ENCODE data around the gene PTBP3.

PTBP3 gene

DNA sequence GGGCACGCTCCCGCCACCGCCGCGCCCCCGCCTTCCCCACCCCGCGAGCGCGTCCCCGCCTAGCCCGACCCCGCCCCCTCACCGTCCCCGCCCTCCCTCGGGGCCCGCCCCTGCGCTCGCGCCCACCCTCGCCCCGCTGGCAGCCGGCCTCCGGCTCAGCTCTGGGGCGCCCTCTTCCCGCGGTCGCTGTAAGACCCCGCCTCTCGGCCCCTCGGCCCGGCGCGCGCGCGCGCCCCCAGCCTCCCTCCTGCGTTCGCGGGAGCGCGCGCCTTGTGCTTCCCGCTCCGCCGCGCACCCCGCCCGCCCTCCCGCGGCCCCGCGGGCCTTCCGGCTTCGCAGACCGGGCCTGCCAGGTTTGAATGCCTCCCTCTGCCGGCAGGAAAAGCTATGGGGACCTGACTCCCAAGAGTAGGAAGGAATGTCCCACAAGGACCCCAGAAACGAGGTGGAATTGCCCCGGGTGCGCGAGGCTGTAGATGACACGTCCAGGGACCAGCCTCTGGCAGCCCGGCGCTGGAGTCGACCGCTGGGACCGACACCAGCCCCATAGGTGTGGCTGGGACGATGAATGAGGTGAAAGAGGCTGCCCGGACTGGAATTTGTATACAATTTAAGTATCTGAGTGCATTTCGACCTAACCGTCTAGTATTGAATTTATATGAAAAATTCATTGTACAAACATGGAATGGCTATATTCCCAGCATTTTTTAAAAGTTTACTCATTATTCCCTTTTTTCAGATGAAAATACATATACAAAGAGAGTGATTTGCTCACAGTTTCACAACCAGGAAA lies 416 bp upstream of the PTBP3 start:
- in situ Hi-C loops (cut with MboI; ENCODE audit: low pct_unique_long_range_greater_than_20kb, low sequenced_read_pairs, unreplicated experiment): no loop called here
- TF ChIP-seq, protein P1, sequence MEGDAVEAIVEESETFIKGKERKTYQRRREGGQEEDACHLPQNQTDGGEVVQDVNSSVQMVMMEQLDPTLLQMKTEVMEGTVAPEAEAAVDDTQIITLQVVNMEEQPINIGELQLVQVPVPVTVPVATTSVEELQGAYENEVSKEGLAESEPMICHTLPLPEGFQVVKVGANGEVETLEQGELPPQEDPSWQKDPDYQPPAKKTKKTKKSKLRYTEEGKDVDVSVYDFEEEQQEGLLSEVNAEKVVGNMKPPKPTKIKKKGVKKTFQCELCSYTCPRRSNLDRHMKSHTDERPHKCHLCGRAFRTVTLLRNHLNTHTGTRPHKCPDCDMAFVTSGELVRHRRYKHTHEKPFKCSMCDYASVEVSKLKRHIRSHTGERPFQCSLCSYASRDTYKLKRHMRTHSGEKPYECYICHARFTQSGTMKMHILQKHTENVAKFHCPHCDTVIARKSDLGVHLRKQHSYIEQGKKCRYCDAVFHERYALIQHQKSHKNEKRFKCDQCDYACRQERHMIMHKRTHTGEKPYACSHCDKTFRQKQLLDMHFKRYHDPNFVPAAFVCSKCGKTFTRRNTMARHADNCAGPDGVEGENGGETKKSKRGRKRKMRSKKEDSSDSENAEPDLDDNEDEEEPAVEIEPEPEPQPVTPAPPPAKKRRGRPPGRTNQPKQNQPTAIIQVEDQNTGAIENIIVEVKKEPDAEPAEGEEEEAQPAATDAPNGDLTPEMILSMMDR (IDR thresholded peaks at IDR 0.05; ENCODE audit: extremely low read depth, insufficient read depth, missing control alignments): peak; percentile 67
- DNase-seq (ENCODE audit: low spot score): peak; percentile 97

DNA sequence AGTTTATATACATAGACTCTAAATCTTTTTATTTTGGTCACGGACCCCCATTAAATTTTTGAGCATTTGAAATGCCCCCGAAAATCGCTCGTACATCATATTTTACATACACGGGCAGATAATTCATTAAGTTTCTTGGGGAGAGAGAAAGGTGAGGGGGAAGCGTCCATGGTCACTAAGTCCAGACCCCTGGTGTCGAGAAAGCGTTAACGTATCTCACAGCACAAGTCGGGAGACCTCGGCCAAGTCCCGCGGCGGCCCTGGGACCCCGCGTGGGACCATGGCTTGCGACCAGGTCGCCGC lies 794 bp downstream of the PTBP3 start:
- in situ Hi-C loops (cut with MboI; ENCODE audit: low pct_unique_long_range_greater_than_20kb, low sequenced_read_pairs, unreplicated experiment): no loop called here
- DNase-seq (ENCODE audit: low spot score): no peak
- TF ChIP-seq, protein P1 (IDR thresholded peaks at IDR 0.05; ENCODE audit: extremely low read depth, insufficient read depth, missing control alignments): no peak

- no peak for DNase-seq (ENCODE audit: low spot score)
- in situ Hi-C loops (cut with MboI; ENCODE audit: low pct_unique_long_range_greater_than_20kb, low sequenced_read_pairs, unreplicated experiment): no loop called here
- TF ChIP-seq, protein P1 (IDR thresholded peaks at IDR 0.05; ENCODE audit: extremely low read depth, insufficient read depth, missing control alignments): no peak
These were observed 1.2 kb downstream of the PTBP3 start for GRCh38 chr9:112332214-112332613.

DNA sequence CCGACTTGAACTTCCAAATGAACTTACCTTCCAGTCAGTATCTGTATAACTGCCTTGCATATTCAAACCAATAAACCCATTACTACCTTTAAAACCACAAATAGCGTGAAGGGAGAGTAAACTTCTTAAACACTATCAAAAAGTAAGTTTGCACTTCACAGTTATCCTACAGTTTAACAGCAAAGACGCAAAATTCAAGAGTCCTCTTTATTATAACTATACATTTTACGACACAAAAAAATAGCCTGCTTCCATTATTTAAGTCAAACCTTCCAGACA lies 1.8 kb downstream of the PTBP3 start:
- in situ Hi-C loops (cut with MboI; ENCODE audit: low pct_unique_long_range_greater_than_20kb, low sequenced_read_pairs, unreplicated experiment): no loop called here
- TF ChIP-seq, protein P1 (IDR thresholded peaks at IDR 0.05; ENCODE audit: extremely low read depth, insufficient read depth, missing control alignments): no peak
- DNase-seq (ENCODE audit: low spot score): no peak

DNA sequence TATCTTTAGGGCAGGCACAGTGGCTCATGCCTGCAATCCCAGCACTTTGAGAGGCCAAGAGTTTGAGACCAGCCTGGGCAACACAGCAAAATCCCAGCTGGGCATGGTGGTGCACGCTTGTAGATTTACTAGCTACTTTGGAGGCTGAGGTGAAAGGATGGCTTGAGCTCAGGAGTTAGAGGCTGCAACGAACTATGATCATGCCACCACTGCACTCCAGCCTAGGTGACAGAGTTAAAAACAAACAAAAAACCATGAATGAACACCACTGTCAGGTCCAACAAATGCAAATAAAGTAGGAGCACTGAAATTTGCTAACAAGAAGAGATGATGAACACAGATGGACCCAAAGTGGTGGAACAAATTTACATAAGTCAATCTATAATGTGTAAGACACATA lies 4.9 kb downstream of the PTBP3 start:
- TF ChIP-seq, protein P1 (IDR thresholded peaks at IDR 0.05; ENCODE audit: extremely low read depth, insufficient read depth, missing control alignments): no peak
- in situ Hi-C loops (cut with MboI; ENCODE audit: low pct_unique_long_range_greater_than_20kb, low sequenced_read_pairs, unreplicated experiment): no loop called here
- DNase-seq (ENCODE audit: low spot score): no peak

GRCh38 chr9:112327718-112328450 lies 5.5 kb downstream of the PTBP3 start:
- DNase-seq (ENCODE audit: low spot score): no peak
- TF ChIP-seq, protein P1 (IDR thresholded peaks at IDR 0.05; ENCODE audit: extremely low read depth, insufficient read depth, missing control alignments): no peak

More at GRCh38 chr9:112327718-112328450, 5.5 kb downstream of the PTBP3 start:
- in situ Hi-C loops (cut with MboI; ENCODE audit: low pct_unique_long_range_greater_than_20kb, low sequenced_read_pairs, unreplicated experiment): no loop called here

Data from GM13977 (cell line).